ENCODE data around the gene WDR72. TPM values are rescaled to one million over a fixed set of nuclear protein-coding genes. Genes with fewer than 3 reads are reported as not detected.

The WDR72 gene
- total RNA-seq, 1 donor from 2014 or later: 0.59 TPM

- H3K4me1 Mint-ChIP-seq (ENCODE audit: unreplicated experiment): no peaks in the 10 kb centered on the region
- no peak overlapping the region for H3K4me3 Mint-ChIP-seq (ENCODE audit: unreplicated experiment)
- peaks cover 2% of the 10 kb centered on the region for H3K27me3 Mint-ChIP-seq (ENCODE audit: unreplicated experiment)
- no peak for DNase-seq (ENCODE audit: low spot score)
- H3K9me3 Mint-ChIP-seq (ENCODE audit: unreplicated experiment): no peaks in the 10 kb centered on the region
- TF ChIP-seq CTCF (IDR thresholded peaks at IDR 0.05; ENCODE audit: unreplicated experiment): no peak
- H3K36me3 Mint-ChIP-seq (ENCODE audit: low read depth, unreplicated experiment): no peaks in the 10 kb centered on the region
- no peak overlapping the region for H3K27ac Mint-ChIP-seq (ENCODE audit: unreplicated experiment)
Observed at GRCh38 chr15:53618461-53618860, 141.0 kb downstream of the WDR72 start.

GRCh38 chr15:53611145-53611920, 148.1 kb downstream of the WDR72 start:
- Mint-ChIP-seq H3K4me3 (ENCODE audit: unreplicated experiment) (no peak overlapping the region), H3K4me1 (ENCODE audit: unreplicated experiment) (no peaks in the 10 kb centered on the region), H3K27ac (ENCODE audit: unreplicated experiment) (no peak overlapping the region), H3K36me3 (ENCODE audit: low read depth, unreplicated experiment) (no peaks in the 10 kb centered on the region), H3K9me3 (ENCODE audit: unreplicated experiment) (no peaks in the 10 kb centered on the region), H3K27me3 (ENCODE audit: unreplicated experiment) (no peaks in the 10 kb centered on the region)
- no peak for TF ChIP-seq CTCF (IDR thresholded peaks at IDR 0.05; ENCODE audit: unreplicated experiment)
- DNase-seq (ENCODE audit: low spot score): no peak

- H3K27ac Mint-ChIP-seq (ENCODE audit: unreplicated experiment): no peak overlapping the region
- TF ChIP-seq CTCF (IDR thresholded peaks at IDR 0.05; ENCODE audit: unreplicated experiment): no peak
- no peak for DNase-seq (ENCODE audit: low spot score)
- H3K27me3 Mint-ChIP-seq (ENCODE audit: unreplicated experiment): no peaks in the 10 kb centered on the region
- H3K4me3 Mint-ChIP-seq (ENCODE audit: unreplicated experiment): no peak overlapping the region
- no peaks in the 10 kb centered on the region for H3K36me3 Mint-ChIP-seq (ENCODE audit: low read depth, unreplicated experiment)
- no peaks in the 10 kb centered on the region for H3K4me1 Mint-ChIP-seq (ENCODE audit: unreplicated experiment)
- H3K9me3 Mint-ChIP-seq (ENCODE audit: unreplicated experiment): no peaks in the 10 kb centered on the region
Observed at GRCh38 chr15:53591041-53591440, 168.4 kb downstream of the WDR72 start.

- DNase-seq (ENCODE audit: low spot score): no peak
- H3K4me1 Mint-ChIP-seq (ENCODE audit: unreplicated experiment): no peaks in the 10 kb centered on the region
- no peak overlapping the region for H3K27ac Mint-ChIP-seq (ENCODE audit: unreplicated experiment)
- no peak for TF ChIP-seq CTCF (IDR thresholded peaks at IDR 0.05; ENCODE audit: unreplicated experiment)
- no peaks in the 10 kb centered on the region for H3K36me3 Mint-ChIP-seq (ENCODE audit: low read depth, unreplicated experiment)
- H3K9me3 Mint-ChIP-seq (ENCODE audit: unreplicated experiment): no peaks in the 10 kb centered on the region
- no peak overlapping the region for H3K4me3 Mint-ChIP-seq (ENCODE audit: unreplicated experiment)
- H3K27me3 Mint-ChIP-seq (ENCODE audit: unreplicated experiment): no peaks in the 10 kb centered on the region
Observed at GRCh38 chr15:53590380-53590779, 169.1 kb downstream of the WDR72 start.

GRCh38 chr15:53589520-53590057, 169.9 kb downstream of the WDR72 start:
- Mint-ChIP-seq H3K4me1 (ENCODE audit: unreplicated experiment) (no peaks in the 10 kb centered on the region), H3K27me3 (ENCODE audit: unreplicated experiment) (peaks cover under 1% of the 10 kb centered on the region), H3K27ac (ENCODE audit: unreplicated experiment) (no peak overlapping the region), H3K4me3 (ENCODE audit: unreplicated experiment) (no peak overlapping the region), H3K9me3 (ENCODE audit: unreplicated experiment) (no peaks in the 10 kb centered on the region), H3K36me3 (ENCODE audit: low read depth, unreplicated experiment) (no peaks in the 10 kb centered on the region)
- no peak for DNase-seq (ENCODE audit: low spot score)
- TF ChIP-seq CTCF (IDR thresholded peaks at IDR 0.05; ENCODE audit: unreplicated experiment): no peak

Data from endothelial cell (in vitro differentiated cells).